Uterus (tissue), 4 donors: ENCODE data around the gene PERM1. TPM values are rescaled to one million over a fixed set of nuclear protein-coding genes. Genes with fewer than 3 reads are reported as not detected.

Experiments
- DNase-seq, 2 donors: peaks; one replicate each; pipeline ENCODE4 v3.0.0-alpha.2; 2019 to 2020
- H3K27ac ChIP-seq, 2 donors: fragments of 200-600 bp; sonication (generic); 1 replicate in 1 of 2; 2 replicates in 1 of 2; pipeline ENCODE4 v1.5.1; 2016 to 2018
- H3K27me3 ChIP-seq, 2 donors: fragments of 200-600 bp; sonication (generic); one replicate each; pipeline ENCODE4 v1.5.1; 2018 to 2019; ENCODE audit warnings: control low read depth in 1 of 2
- H3K36me3 ChIP-seq, 2 donors: fragments of 200-600 bp; sonication (generic); one replicate each; pipeline ENCODE4 v1.5.1; 2019; ENCODE audit warnings: control low read depth in 1 of 2
- H3K4me1 ChIP-seq, 2 donors: fragments of 200-600 bp; sonication (generic); one replicate each; pipeline ENCODE4 v1.5.1; 2018 to 2019; ENCODE audit warnings: control low read depth in 1 of 2
- H3K4me3 ChIP-seq, 2 donors: fragments of 200-600 bp; sonication (generic); 1 replicate in 1 of 2; 2 replicates in 1 of 2; pipeline ENCODE4 v1.5.1; 2018 to 2019; ENCODE audit warnings: mild to moderate bottlenecking in 1 of 2
- H3K9me3 ChIP-seq, 2 donors: fragments of 200-600 bp; sonication (generic); one replicate each; pipeline ENCODE4 v1.5.1; 2019; ENCODE audit warnings: control low read depth in 1 of 2
- POLR2A ChIP-seq, 2 donors: fragments of 450-650 bp; IDR thresholded peaks; one replicate each; pipeline ENCODE4 v1.6.1; 2016; ENCODE audit warnings: antibody characterized with exemption in 2 of 2, mild to moderate bottlenecking in 1 of 2, moderate library complexity in 1 of 2
- intact Hi-C: fragments of 100-400 bp; cut with DNase I; formaldehyde crosslinking; loops from one replicate; pipeline ENCODE4 v1.15.1; 2023; ENCODE audit warnings: low total_unique reads
- total RNA-seq, 4 donors: library from RNA; depleted of rRNA in 3 of 4; stranded (reverse); fragments of >200 nt in 3 of 4; gene quantifications; one replicate each; pipeline versions ENCODE4 v1.1.0 to v1.2.4, GENCODE V29; 2014 to 2023
- TF ChIP-seq, protein P1 (sequence below), 4 experiments: fragments of 200-600 bp in 2 of 4; fragments of 450-650 bp in 2 of 4; sonication (generic) in 2 of 4; IDR thresholded peaks; one replicate each; pipeline ENCODE4 v1.5.1; 2016 to 2019; ENCODE audit warnings: antibody characterized with exemption in 4 of 4, mild to moderate bottlenecking in 2 of 4, moderate library complexity in 1 of 4
- donor health status: DM: yes; HTN: yes; CAD: no.

The PERM1 gene
- total RNA-seq, 4 donors from 2014 or later = 2.3 TPM; not detected in 3

DNA sequence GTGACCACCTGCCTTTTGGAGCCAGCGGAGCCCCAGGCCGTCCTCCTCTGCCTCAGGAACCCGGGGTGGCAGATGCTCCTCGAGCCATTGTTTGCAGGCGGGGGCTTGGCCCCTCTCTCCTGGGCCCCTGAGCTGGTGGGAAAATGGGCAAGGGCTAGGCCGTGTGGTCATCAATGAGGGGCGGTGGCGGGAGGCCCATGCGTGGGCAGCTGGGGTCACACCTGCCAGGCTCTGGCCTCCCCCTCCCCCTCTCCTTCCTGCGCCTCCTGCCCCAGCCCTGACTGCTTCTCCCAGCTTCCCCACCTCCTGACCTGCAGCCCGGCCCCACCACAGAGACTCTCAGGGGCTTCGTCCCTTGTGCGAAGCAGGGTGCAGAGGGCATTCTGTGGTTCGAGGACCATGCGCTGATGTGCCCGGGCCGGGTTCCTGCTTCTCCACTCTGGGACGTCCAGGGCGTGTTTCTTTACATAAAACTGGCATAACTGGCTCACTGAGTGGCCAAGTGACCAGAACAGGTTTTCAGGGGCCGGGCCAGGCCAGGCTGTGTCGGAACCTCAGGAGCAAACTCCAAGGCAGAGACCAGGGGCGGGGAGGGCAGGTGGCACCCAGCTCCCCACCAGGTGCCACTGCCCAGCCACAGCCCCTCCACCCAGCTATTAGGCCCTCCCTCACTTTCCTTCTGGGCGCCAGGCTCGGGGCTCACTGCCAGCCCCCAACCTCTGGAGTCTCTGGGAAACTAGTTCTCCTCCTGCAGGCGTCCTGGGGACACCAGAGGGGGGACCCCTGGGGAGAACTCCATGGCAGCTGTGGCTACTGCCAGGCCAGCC is 48.9 kb downstream of the PERM1 start:
- Histone ChIP-seq H3K27me3 (no peaks in the 10 kb centered on the region), H3K36me3 (no peaks in the 10 kb centered on the region), H3K9me3 (no peaks in the 10 kb centered on the region), H3K27ac (no peak overlapping the region), H3K4me1 (no peaks in the 10 kb centered on the region), H3K4me3 (no peak overlapping the region)
- intact Hi-C loops = no loop called here
- no peak for DNase-seq
- no peak for TF ChIP-seq POLR2A (IDR thresholded peaks at IDR 0.05)
- TF ChIP-seq, protein P1, sequence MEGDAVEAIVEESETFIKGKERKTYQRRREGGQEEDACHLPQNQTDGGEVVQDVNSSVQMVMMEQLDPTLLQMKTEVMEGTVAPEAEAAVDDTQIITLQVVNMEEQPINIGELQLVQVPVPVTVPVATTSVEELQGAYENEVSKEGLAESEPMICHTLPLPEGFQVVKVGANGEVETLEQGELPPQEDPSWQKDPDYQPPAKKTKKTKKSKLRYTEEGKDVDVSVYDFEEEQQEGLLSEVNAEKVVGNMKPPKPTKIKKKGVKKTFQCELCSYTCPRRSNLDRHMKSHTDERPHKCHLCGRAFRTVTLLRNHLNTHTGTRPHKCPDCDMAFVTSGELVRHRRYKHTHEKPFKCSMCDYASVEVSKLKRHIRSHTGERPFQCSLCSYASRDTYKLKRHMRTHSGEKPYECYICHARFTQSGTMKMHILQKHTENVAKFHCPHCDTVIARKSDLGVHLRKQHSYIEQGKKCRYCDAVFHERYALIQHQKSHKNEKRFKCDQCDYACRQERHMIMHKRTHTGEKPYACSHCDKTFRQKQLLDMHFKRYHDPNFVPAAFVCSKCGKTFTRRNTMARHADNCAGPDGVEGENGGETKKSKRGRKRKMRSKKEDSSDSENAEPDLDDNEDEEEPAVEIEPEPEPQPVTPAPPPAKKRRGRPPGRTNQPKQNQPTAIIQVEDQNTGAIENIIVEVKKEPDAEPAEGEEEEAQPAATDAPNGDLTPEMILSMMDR (IDR thresholded peaks at IDR 0.05) = no peak

DNA sequence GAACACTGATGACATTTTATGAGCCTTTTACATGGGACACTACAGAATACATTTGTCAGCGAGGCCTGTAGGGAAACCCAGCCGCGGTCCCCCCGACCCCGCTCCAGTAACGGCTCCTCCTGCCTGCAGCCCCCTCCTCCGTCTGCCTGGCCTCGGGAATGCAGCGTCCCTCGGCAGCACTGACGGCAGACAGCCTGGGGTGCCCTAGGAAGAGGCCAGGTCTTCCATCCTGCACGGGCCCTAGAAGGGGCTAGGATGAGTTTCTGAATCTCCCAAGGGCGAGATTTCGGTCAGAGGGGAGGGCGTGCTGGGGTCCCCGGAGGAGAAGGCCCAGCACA is 49.8 kb downstream of the PERM1 start:
- Histone ChIP-seq H3K36me3 (no peaks in the 10 kb centered on the region), H3K9me3 (no peaks in the 10 kb centered on the region), H3K27ac (no peak overlapping the region), H3K4me3 (no peak overlapping the region), H3K4me1 (no peaks in the 10 kb centered on the region), H3K27me3 (no peaks in the 10 kb centered on the region)
- no peak for TF ChIP-seq POLR2A (IDR thresholded peaks at IDR 0.05)
- TF ChIP-seq, protein P1 (IDR thresholded peaks at IDR 0.05) = no peak
- no peak for DNase-seq
- intact Hi-C loops = no loop called here

DNA sequence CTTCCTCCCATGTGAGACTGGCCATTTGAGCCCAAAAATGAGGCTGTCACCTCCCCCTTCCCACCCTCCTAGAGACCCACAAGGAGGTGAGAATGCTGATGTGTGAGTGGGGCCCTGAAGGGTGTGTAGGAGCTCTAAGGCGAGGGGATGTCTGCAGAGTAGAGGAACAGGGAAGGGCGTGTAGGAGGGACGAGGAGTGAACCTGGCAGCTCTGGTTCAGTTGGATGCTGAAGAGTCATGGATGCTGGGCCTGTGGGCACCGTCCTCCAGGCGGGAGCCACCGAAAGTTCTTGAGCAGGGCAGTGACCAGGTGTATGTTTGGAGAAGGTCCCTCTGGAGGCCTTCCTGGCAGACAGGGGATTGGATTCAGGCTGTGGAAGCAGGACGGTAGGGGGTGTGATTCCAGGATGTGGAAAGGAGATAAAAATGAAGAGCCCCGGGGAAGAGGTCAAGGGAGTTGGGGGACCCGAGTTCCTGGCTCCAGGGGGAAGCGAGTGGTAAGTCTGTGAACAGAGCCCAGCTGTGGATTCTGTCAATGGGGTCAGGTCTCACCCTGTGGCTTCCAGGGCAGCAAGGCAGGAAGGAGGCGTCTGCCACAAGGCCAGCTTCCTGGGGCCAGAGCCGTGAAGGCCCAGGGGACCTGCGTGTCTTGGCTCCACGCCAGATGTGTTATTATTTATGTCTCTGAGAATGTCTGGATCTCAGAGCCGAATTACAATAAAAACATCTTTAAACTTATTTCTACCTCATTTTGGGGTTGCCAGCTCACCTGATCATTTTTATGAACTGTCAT is 50.3 kb downstream of the PERM1 start:
- no peak overlapping the region for H3K27ac ChIP-seq
- intact Hi-C loops = no loop called here
- H3K27me3 ChIP-seq = no peaks in the 10 kb centered on the region
- H3K36me3 ChIP-seq = no peaks in the 10 kb centered on the region
- H3K4me3 ChIP-seq = no peak overlapping the region
- no peaks in the 10 kb centered on the region for H3K4me1 ChIP-seq
- no peak for DNase-seq
- no peaks in the 10 kb centered on the region for H3K9me3 ChIP-seq
- TF ChIP-seq POLR2A (IDR thresholded peaks at IDR 0.05) = no peak
- TF ChIP-seq, protein P1 (IDR thresholded peaks at IDR 0.05) = no peak

DNA sequence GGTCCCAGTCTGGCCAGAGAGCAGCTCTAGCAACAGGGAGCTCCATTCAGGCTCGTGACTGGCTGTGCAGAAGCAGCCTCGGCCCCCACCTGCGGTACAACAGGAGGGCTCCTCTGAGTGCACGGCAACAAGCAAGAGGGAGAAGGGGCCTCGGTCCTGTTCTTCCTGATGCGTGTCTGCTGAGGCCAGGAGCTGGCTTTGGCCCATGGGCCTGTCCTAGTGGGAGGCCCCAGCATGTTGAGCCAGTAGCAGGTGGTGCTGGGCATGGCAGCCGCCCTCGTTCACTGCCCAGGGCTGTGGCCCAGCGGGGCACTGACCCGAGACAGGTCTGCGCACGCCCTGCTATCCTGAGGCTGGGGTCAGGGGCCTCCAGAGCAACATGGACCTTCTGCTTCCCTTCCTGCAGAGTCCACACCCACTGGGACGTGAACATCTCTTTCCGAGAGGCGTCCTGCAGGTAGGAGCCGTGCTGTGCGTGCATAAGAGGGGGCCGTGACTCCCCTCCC is 51.2 kb downstream of the PERM1 start:
- H3K9me3 ChIP-seq = no peaks in the 10 kb centered on the region
- H3K27ac ChIP-seq = no peak overlapping the region
- H3K4me3 ChIP-seq = no peak overlapping the region
- H3K4me1 ChIP-seq = peaks cover 0 to 5% of the 10 kb centered on the region in 2 donors
- H3K36me3 ChIP-seq = no peaks in the 10 kb centered on the region
- no peak for TF ChIP-seq POLR2A (IDR thresholded peaks at IDR 0.05)
- TF ChIP-seq, protein P1 (IDR thresholded peaks at IDR 0.05) = no peak
- H3K27me3 ChIP-seq = no peaks in the 10 kb centered on the region
- DNase-seq = no peak
- intact Hi-C loops = no loop called here
